ENCODE measurements around the gene RAI1.
"Not testable (repeated sequence)": the region's sequence is repeated elsewhere in the genome, so short reads cannot be mapped to it uniquely, and the experiment has no call there.

The RAI1 gene

DNA sequence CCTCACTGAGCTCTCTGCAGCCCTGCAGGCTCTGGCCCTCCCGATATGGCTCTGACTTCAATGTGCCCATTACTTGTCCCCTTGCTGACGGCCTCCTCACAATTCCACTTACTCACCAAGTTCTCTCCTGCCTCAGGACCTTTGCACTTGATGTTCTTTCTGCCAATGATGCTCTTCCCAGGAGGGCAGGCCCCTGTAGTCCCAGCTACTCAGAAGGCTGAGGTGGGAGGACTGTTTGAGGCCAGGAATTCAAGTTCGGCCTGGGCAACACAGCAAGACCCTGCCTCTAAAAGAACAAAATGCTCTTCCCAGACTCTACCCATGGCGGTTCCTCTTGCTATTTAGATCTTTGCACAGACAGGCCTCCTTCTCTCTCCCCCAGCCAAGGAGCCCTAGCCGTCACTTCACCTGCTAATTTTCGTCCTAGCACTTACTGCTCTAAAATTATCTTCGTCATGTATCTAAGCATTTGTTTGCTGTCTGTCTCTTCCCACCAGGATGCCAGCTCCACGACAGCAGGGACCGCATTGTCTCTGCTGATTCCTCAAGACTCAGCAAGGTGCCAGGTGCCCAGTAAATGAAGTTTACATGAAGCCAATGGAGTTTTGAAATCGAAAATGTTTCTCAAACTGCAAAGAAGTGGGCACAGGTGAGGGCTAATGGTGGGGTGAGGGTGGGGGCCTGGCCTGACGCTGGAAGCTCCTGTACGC is 626 bp upstream of the RAI1 start:
- no peaks in the 10 kb centered on the region for H3K9me3 ChIP-seq (ENCODE audit: control insufficient read depth, low read length)
- H3K27ac ChIP-seq (ENCODE audit: insufficient read depth, low read length, poor library complexity, severe bottlenecking) = peak overlapping the region; percentile 21
- H3K4me3 ChIP-seq (ENCODE audit: insufficient read depth, low read depth, low read length, poor library complexity, severe bottlenecking) = no peak overlapping the region

GRCh38 chr17:17681744-17682292 is 560 bp downstream of the RAI1 start:
- DNase-seq = no peak
- Histone ChIP-seq H3K27me3 (replicated peaks; ENCODE audit: control insufficient read depth, insufficient read depth, low read length, poor library complexity, severe bottlenecking) (no peaks in the 10 kb centered on the region), H3K27ac (ENCODE audit: insufficient read depth, low read length, poor library complexity, severe bottlenecking) (peak overlapping the region; percentile 70), H3K4me1 (ENCODE audit: control insufficient read depth, insufficient read depth, low read length, poor library complexity, severe bottlenecking) (peaks cover 9% of the 10 kb centered on the region), H3K9me3 (ENCODE audit: control insufficient read depth, low read length) (no peaks in the 10 kb centered on the region), H3K4me3 (ENCODE audit: insufficient read depth, low read depth, low read length, poor library complexity, severe bottlenecking) (peak overlapping the region; percentile 82), H3K36me3 (ENCODE audit: control insufficient read depth, insufficient read depth, low read length) (no peaks in the 10 kb centered on the region)

More for the DNA sequence above, 626 bp upstream of the RAI1 start:
- H3K4me1 ChIP-seq (ENCODE audit: control insufficient read depth, insufficient read depth, low read length, poor library complexity, severe bottlenecking) = peaks cover 14% of the 10 kb centered on the region
- no peaks in the 10 kb centered on the region for H3K36me3 ChIP-seq (ENCODE audit: control insufficient read depth, insufficient read depth, low read length)
- DNase-seq = no peak
- no peaks in the 10 kb centered on the region for H3K27me3 ChIP-seq (replicated peaks; ENCODE audit: control insufficient read depth, insufficient read depth, low read length, poor library complexity, severe bottlenecking)

DNA sequence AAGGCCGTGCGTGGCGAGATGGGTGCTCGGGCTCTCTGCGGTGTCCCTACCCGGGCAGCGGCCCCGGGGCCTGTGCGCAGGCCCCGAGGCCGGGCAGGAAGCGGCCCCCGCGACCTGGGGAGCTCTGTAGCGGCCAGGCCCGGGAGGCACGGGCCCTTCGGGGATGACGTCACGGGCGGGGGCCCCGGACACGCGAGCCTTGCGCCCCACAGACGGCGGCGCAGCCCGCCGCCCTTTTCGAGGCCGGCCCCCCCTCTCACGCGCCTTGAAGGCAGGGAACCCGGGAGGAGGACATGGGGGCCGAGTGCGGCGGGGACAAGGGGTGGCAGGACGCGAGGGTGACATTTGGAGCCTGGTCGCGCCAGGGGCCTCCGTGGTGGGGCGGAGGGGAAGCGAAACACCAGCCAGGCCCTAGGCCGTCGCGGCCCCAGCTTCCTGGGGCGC is 1.1 kb downstream of the RAI1 start:
- peaks cover 9% of the 10 kb centered on the region for H3K4me1 ChIP-seq (ENCODE audit: control insufficient read depth, insufficient read depth, low read length, poor library complexity, severe bottlenecking)
- DNase-seq = peak; percentile 26 to 48 (median 30)

GRCh38 chr17:17682737-17683680 is 1.8 kb downstream of the RAI1 start:
- Histone ChIP-seq H3K36me3 (ENCODE audit: control insufficient read depth, insufficient read depth, low read length) (no peaks in the 10 kb centered on the region), H3K27ac (ENCODE audit: insufficient read depth, low read length, poor library complexity, severe bottlenecking) (peak overlapping the region; percentile 70), H3K4me1 (ENCODE audit: control insufficient read depth, insufficient read depth, low read length, poor library complexity, severe bottlenecking) (peaks cover 9% of the 10 kb centered on the region), H3K9me3 (ENCODE audit: control insufficient read depth, low read length) (no peaks in the 10 kb centered on the region), H3K27me3 (replicated peaks; ENCODE audit: control insufficient read depth, insufficient read depth, low read length, poor library complexity, severe bottlenecking) (no peaks in the 10 kb centered on the region), H3K4me3 (ENCODE audit: insufficient read depth, low read depth, low read length, poor library complexity, severe bottlenecking) (peak overlapping the region; percentile 82)
- DNase-seq = peak; percentile 39 to 60 (median 55)

More for the DNA sequence above, 1.1 kb downstream of the RAI1 start:
- Histone ChIP-seq H3K36me3 (ENCODE audit: control insufficient read depth, insufficient read depth, low read length) (no peaks in the 10 kb centered on the region), H3K9me3 (ENCODE audit: control insufficient read depth, low read length) (no peaks in the 10 kb centered on the region), H3K27ac (ENCODE audit: insufficient read depth, low read length, poor library complexity, severe bottlenecking) (peak overlapping the region; percentile 70), H3K4me3 (ENCODE audit: insufficient read depth, low read depth, low read length, poor library complexity, severe bottlenecking) (peak overlapping the region; percentile 82), H3K27me3 (replicated peaks; ENCODE audit: control insufficient read depth, insufficient read depth, low read length, poor library complexity, severe bottlenecking) (no peaks in the 10 kb centered on the region)

GRCh38 chr17:17683710-17684365 is 2.6 kb downstream of the RAI1 start:
- H3K9me3 ChIP-seq (ENCODE audit: control insufficient read depth, low read length) = no peaks in the 10 kb centered on the region
- peaks cover 9% of the 10 kb centered on the region for H3K4me1 ChIP-seq (ENCODE audit: control insufficient read depth, insufficient read depth, low read length, poor library complexity, severe bottlenecking)
- no peak overlapping the region for H3K4me3 ChIP-seq (ENCODE audit: insufficient read depth, low read depth, low read length, poor library complexity, severe bottlenecking)
- no peaks in the 10 kb centered on the region for H3K36me3 ChIP-seq (ENCODE audit: control insufficient read depth, insufficient read depth, low read length)
- DNase-seq = no peak
- no peaks in the 10 kb centered on the region for H3K27me3 ChIP-seq (replicated peaks; ENCODE audit: control insufficient read depth, insufficient read depth, low read length, poor library complexity, severe bottlenecking)
- H3K27ac ChIP-seq (ENCODE audit: insufficient read depth, low read length, poor library complexity, severe bottlenecking) = peak overlapping the region; percentile 70

DNA sequence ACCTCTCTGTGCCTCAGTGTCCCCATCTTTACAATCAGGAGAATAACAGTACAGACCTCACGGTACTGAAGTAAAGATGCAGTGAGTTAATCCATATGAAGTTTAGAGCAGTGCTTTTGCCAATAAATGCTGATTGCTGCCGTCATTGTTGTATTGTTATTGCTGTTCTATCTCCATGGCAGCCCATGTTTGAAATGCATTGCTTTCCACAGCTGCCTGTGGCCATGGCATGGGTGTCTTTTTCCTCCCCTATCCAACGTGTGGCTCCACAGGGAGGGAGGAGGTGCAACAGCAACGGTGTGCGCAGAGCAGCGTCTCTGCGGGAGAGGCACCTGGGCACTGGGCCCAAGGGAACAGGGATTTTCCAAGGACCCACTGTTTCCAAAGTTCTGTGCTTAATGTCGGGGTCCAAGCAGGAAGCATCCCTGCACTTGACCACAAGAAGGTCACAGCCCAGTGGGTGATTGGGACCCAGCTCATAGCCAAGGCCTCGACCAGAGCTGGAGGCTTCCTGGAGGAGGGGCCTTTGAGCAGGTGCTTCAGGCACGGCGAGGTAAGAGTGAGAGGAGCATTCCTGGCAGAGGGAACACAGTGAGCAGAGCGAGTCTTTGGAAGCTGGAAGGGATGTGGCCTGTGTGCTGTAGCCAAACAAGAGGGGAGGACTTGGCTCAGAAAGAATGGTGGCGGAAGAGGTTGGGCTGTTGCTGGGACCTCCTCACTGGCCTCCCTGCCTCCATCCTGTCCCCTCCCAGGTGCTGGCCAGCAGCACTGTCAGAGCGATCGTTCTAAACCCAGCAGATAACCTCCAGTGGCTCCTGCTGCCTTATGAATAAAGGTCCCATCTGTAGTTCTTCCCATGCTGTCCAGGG is 3.9 kb downstream of the RAI1 start:
- no peaks in the 10 kb centered on the region for H3K27me3 ChIP-seq (replicated peaks; ENCODE audit: control insufficient read depth, insufficient read depth, low read length, poor library complexity, severe bottlenecking)
- no peak for DNase-seq
- no peaks in the 10 kb centered on the region for H3K36me3 ChIP-seq (ENCODE audit: control insufficient read depth, insufficient read depth, low read length)
- no peak overlapping the region for H3K27ac ChIP-seq (ENCODE audit: insufficient read depth, low read length, poor library complexity, severe bottlenecking)
- H3K4me3 ChIP-seq (ENCODE audit: insufficient read depth, low read depth, low read length, poor library complexity, severe bottlenecking) = no peak overlapping the region
- H3K4me1 ChIP-seq (ENCODE audit: control insufficient read depth, insufficient read depth, low read length, poor library complexity, severe bottlenecking) = peaks cover 9% of the 10 kb centered on the region
- H3K9me3 ChIP-seq (ENCODE audit: control insufficient read depth, low read length) = no peaks in the 10 kb centered on the region

GRCh38 chr17:17685775-17686291 is 4.6 kb downstream of the RAI1 start:
- Histone ChIP-seq H3K27ac (ENCODE audit: insufficient read depth, low read length, poor library complexity, severe bottlenecking) (no peak overlapping the region), H3K4me3 (ENCODE audit: insufficient read depth, low read depth, low read length, poor library complexity, severe bottlenecking) (no peak overlapping the region), H3K4me1 (ENCODE audit: control insufficient read depth, insufficient read depth, low read length, poor library complexity, severe bottlenecking) (peaks cover 7% of the 10 kb centered on the region), H3K9me3 (ENCODE audit: control insufficient read depth, low read length) (no peaks in the 10 kb centered on the region), H3K36me3 (ENCODE audit: control insufficient read depth, insufficient read depth, low read length) (no peaks in the 10 kb centered on the region), H3K27me3 (replicated peaks; ENCODE audit: control insufficient read depth, insufficient read depth, low read length, poor library complexity, severe bottlenecking) (no peaks in the 10 kb centered on the region)
- DNase-seq = no peak

- no peak for DNase-seq
- H3K36me3 ChIP-seq (ENCODE audit: control insufficient read depth, insufficient read depth, low read length) = no peaks in the 10 kb centered on the region
- H3K27me3 ChIP-seq (replicated peaks; ENCODE audit: control insufficient read depth, insufficient read depth, low read length, poor library complexity, severe bottlenecking) = no peaks in the 10 kb centered on the region
- peaks cover 16% of the 10 kb centered on the region for H3K4me1 ChIP-seq (ENCODE audit: control insufficient read depth, insufficient read depth, low read length, poor library complexity, severe bottlenecking)
- H3K27ac ChIP-seq (ENCODE audit: insufficient read depth, low read length, poor library complexity, severe bottlenecking) = no peak overlapping the region
- no peak overlapping the region for H3K4me3 ChIP-seq (ENCODE audit: insufficient read depth, low read depth, low read length, poor library complexity, severe bottlenecking)
- H3K9me3 ChIP-seq (ENCODE audit: control insufficient read depth, low read length) = no peaks in the 10 kb centered on the region
Measured at GRCh38 chr17:17689312-17689711, 8.1 kb downstream of the RAI1 start.

- H3K27ac ChIP-seq (ENCODE audit: insufficient read depth, low read length, poor library complexity, severe bottlenecking); DNase-seq; H3K36me3 ChIP-seq (ENCODE audit: control insufficient read depth, insufficient read depth, low read length); H3K27me3 ChIP-seq (replicated peaks; ENCODE audit: control insufficient read depth, insufficient read depth, low read length, poor library complexity, severe bottlenecking); H3K4me3 ChIP-seq (ENCODE audit: insufficient read depth, low read depth, low read length, poor library complexity, severe bottlenecking); H3K9me3 ChIP-seq (ENCODE audit: control insufficient read depth, low read length): not testable (repeated sequence)
- H3K4me1 ChIP-seq (ENCODE audit: control insufficient read depth, insufficient read depth, low read length, poor library complexity, severe bottlenecking) = peaks cover 20% of the 10 kb centered on the region
Measured at GRCh38 chr17:17690233-17690632, 9.0 kb downstream of the RAI1 start.
